GM18861 (cell line): ENCODE results near the gene ZNF568.

Source experiments
- ATAC-seq: cut with Tn5 transposase; IDR thresholded peaks from one replicate; pipeline ENCODE4 v1.9.1; 2021; ENCODE audit not compliant: unreplicated experiment

ZNF568 gene

GRCh38 chr19:36915992-36916830 is at the start of gene ZNF568, which contains the start of gene ZNF829:
TSS of gene ZNF568 (plus strand) at chr19:36916332. CDS start at chr19:36922771, 6,439 bp downstream.
TSS of gene ZNF829 (minus strand) at chr19:36916291. CDS start at chr19:36915167, 1,124 bp downstream.
- peak; percentile 76 for ATAC-seq

DNA sequence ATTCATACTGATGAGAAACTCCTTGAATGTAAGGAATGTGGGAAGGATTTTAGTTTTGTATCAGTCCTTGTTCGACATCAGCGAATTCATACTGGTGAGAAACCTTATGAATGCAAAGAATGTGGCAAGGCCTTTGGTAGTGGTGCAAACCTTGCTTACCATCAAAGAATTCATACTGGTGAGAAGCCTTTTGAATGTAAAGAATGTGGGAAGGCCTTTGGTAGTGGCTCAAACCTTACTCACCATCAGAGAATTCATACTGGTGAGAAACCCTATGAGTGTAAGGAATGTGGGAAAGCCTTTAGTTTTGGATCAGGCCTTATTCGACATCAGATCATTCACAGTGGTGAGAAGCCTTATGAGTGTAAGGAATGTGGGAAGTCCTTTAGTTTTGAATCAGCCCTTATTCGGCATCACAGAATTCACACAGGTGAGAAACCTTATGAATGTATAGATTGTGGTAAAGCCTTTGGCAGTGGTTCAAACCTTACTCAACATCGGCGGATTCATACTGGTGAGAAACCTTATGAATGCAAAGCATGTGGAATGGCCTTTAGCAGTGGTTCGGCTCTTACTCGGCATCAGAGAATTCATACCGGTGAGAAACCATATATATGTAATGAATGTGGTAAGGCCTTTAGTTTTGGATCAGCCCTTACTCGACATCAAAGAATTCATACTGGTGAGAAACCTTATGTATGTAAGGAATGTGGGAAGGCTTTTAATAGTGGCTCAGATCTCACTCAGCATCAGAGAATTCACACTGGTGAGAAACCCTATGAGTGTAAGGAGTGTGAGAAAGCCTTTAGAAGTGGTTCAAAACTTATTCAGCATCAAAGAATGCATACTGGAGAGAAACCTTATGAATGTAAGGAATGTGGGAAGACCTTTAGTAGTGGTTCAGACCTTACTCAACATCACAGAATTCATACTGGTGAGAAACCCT is 38.9 kb upstream of the ZNF568 start:
- ATAC-seq = no peak

DNA sequence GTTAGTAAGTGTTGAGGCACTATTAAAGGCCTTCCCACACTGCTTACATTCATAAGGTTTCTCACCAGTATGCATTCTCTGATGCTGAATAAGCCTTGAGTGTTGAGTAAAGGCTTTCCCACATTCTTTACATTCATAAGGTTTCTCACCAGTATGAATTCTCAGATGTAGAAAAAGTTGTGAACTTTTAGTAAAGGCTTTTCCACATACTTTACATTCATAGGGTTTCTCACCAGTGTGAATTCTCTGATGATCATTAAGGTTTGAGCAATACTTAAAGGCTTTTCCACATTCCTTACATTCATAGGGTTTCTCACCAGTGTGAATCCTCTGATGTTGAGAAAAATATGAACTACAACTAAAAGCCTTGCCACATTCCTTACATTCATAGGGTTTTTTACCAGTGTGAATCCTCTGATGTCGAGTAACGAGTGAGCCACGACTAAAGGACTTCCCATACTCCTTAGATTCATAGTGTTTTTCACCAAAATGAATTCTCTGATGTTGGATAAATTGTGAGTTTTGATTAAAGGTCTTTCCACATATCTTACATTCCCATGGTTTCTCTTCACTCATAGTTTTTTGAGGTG is 24.3 kb upstream of the ZNF568 start:
- no peak for ATAC-seq

- ATAC-seq = no peak
Observed at GRCh38 chr19:36894849-36895383, 21.2 kb upstream of the ZNF568 start.

- ATAC-seq = no peak
Observed at GRCh38 chr19:36898422-36898821, 17.7 kb upstream of the ZNF568 start.

GRCh38 chr19:36916991-36917390 is 859 bp downstream of the ZNF568 start:
- ATAC-seq = no peak

GRCh38 chr19:36918090-36918489 is 2.0 kb downstream of the ZNF568 start:
- no peak for ATAC-seq

GRCh38 chr19:36931684-36932083 is 15.6 kb downstream of the ZNF568 start:
- no peak for ATAC-seq

DNA sequence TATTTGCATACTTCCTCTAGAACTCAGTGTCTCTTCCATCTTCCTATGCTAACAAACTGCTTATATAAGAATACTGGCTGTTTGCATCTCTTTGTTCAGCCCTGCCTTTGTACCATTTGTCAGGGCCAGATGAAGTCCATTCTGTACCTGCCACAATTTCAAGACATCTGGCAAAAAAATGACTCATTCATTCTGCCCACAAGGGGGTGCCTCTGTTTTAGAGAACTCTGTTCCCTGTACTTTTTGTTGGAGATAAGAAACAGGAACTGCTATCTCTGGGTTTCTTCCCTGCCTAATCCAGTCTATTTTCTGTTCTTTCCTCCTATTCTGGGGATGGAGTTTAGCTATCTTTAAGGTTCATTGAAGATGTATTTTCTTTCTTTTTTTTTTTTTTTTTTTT is 23.0 kb downstream of the ZNF568 start:
- ATAC-seq = no peak

DNA sequence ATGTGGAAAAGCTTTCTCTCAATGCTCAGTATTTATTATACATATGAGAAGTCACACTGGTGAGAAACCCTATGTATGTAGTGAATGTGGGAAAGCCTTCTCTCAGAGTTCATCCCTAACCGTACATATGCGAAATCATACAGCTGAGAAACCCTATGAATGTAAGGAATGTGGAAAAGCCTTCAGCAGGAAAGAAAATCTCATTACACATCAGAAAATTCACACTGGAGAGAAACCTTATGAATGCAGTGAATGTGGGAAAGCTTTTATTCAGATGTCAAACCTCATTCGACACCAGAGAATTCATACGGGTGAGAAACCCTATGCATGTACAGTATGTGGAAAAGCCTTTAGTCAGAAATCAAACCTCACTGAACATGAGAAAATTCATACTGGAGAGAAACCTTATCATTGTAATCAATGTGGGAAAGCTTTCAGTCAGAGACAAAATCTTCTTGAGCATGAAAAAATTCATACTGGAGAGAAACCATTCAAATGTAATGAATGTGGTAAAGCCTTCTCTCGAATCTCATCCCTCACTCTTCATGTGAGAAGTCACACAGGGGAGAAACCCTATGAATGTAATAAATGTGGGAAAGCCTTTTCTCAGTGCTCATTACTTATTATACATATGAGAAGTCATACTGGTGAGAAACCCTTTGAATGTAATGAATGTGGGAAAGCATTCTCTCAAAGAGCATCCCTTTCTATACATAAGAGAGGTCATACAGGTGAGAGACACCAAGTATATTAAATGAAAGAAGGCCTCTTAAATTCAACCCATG is 34.4 kb downstream of the ZNF568 start:
- no peak for ATAC-seq

DNA sequence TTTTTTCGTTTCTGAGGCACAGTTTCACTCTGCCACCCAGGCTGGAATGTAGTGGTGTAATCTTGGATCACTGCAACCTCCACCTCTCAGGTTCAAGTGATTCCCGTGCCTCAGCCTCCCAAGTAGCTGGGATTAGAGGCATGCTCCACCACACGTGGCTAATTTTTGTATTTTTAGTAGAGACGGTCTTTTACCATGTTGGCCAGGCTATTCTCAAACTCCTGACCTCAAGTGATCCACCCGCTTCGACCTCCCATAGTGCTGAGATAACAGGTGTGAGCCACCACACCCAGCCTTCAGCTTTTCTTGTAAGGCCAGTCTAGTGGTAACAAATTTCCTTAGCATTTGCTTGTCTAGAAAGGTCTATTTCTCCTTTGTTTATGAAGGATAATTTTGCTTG is 46.2 kb downstream of the ZNF568 start:
- ATAC-seq = no peak

DNA sequence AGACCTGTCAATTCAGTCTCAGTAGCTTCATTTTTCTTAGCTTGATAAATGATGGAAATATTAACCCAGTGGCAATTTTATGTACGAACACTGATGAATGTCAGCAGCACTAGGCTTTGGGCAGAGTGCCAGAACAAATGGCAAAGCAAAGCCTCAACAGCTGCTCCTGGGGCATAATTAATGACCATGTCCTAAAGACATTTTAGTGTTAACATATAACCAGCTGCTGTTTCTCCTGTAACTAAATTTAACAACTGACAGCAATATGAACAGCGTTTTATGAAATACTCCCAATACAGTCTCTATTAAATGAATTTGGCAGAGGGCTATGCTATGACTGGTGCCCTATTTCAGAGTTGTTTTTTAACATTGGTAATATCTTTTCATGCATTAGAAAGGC is 47.1 kb downstream of the ZNF568 start:
- no peak for ATAC-seq

GRCh38 chr19:36972571-36972970 is 56.4 kb downstream of the ZNF568 start:
- no peak for ATAC-seq

DNA sequence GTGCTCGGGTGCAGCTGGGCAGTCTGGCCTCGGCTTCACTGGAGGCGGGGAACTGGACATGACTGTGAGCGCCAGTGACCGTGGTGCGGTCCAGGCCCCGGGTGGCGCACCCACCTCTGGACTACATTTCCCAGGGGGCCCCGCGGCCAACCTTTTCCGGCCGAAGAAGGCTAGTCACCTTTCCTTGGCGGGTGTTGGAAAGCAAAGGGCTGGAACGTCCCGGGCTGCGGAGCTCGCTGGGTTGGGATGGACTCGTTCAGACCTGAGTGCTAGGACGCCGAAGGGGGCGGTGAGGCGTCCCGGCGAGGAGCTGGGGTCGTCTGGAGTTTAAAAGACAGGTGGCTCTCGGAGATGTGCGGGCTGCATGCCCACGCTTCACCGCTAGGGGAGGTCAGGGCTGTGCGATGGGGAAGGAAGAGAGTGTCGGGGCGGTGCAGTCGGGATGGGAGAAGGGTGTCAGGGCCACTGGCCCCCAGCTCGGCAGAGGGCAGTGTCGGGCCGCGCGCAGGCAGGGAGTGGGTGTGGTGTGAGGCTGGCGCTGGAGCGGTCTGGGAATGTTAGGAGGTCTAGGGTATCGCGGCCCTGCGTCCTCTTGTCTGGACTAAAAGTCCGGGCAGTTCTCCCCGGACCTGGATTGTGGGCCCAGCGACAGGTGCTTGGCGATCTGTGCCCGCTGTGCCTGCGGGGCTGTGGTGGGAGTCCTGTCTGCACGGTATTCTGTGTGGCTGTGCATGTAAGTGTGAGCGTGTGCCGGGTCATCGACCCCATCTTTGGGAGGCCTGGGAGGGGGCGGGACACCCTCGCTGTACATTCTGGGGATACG is 57.1 kb downstream of the ZNF568 start:
- ATAC-seq = no peak

DNA sequence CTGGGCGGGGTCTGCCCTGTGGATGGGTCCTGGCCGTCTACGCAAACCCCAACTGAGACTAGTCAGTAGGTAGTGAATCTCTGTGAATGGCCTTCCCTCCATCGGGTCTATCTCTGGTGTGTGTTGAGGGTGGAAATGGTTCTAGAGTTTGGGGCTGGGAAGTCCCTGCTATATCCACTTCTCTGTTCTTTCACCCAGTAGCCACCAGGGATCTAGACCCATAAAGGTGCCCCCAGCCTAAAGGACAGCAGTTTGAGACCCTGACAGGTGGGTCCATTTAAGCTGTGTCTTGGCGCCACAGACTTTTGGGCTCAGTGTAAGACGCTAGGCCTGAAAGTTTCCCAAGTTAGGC is 57.7 kb downstream of the ZNF568 start:
- ATAC-seq = no peak

GRCh38 chr19:36986131-36986530 is 70.0 kb downstream of the ZNF568 start:
- no peak for ATAC-seq

GRCh38 chr19:36986601-36987000 is 70.5 kb downstream of the ZNF568 start:
- ATAC-seq = no peak

- ATAC-seq = no peak
Observed at GRCh38 chr19:36987091-36987490, 71.0 kb downstream of the ZNF568 start.

DNA sequence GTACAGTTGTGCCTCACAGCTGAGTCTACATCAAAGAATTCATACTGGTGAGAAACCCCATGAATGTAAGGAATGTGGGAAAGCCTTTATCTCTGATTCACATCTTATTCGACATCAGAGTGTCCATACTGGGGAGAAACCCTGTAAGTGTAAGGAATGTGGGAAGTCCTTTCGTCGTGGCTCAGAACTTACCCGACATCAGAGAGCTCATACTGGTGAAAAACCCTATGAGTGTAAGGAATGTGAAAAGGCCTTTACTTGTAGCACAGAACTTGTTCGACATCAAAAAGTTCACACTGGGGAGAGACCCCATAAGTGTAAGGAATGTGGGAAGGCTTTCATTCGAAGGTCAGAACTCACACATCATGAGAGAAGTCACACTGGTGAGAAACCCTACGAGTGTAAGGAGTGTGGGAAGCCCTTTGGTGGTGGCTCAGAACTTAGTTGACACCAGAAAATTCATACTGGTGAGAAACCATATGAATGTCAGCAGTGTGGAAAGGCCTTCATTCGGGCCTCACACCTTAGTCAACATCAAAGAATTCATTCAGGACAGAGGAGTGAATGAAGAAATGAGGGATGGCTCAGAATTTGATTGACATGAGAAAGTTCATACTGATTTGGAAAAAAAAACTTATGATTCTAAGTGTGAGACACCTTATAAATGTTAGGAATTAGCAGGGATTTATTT is 81.2 kb downstream of the ZNF568 start:
- no peak for ATAC-seq
